Prostate gland (tissue), 2 donors: Measurements from ENCODE around the gene COQ2.

Source experiments
- POLR2A ChIP-seq: fragments of 450-650 bp; IDR thresholded peaks from one replicate; pipeline ENCODE4 v1.6.1; 2016; ENCODE audit warnings: antibody characterized with exemption, mild to moderate bottlenecking
- POLR2AphosphoS5 ChIP-seq: sonication (generic); formaldehyde crosslinking; IDR thresholded peaks from one replicate; pipeline ENCODE4 v1.6.1; 2017; ENCODE audit warnings: antibody characterized with exemption
- TF ChIP-seq, protein P1 (sequence below), 4 experiments: fragments of 200-600 bp in 2 of 4; fragments of 450-650 bp in 2 of 4; sonication (generic) in 2 of 4; IDR thresholded peaks; 1 replicate in 3 of 4; 2 replicates in 1 of 4; pipeline ENCODE4 v1.5.1; 2016 to 2019; ENCODE audit warnings: antibody characterized with exemption in 4 of 4, mild to moderate bottlenecking in 2 of 4, moderate library complexity in 2 of 4

DNA sequence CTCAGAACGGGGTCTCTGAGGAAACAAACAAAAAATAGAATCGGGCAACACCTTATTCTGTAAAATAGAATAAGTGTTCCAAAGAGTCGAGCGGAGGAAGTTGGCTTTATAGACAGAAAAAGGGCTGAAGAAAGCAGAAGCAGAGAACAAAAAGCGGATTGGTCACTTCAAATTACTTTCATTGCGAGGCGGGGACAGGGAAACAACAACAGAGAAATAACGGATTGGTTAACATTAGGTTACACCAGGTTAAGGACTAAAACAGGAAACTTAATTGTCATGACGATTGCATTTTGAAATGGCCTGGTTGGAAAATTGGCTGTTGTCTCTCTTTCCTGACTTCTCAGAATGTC lies 433 bp upstream of the COQ2 start:
- TF ChIP-seq, protein P1, sequence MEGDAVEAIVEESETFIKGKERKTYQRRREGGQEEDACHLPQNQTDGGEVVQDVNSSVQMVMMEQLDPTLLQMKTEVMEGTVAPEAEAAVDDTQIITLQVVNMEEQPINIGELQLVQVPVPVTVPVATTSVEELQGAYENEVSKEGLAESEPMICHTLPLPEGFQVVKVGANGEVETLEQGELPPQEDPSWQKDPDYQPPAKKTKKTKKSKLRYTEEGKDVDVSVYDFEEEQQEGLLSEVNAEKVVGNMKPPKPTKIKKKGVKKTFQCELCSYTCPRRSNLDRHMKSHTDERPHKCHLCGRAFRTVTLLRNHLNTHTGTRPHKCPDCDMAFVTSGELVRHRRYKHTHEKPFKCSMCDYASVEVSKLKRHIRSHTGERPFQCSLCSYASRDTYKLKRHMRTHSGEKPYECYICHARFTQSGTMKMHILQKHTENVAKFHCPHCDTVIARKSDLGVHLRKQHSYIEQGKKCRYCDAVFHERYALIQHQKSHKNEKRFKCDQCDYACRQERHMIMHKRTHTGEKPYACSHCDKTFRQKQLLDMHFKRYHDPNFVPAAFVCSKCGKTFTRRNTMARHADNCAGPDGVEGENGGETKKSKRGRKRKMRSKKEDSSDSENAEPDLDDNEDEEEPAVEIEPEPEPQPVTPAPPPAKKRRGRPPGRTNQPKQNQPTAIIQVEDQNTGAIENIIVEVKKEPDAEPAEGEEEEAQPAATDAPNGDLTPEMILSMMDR (IDR thresholded peaks at IDR 0.05), result no peak
- TF ChIP-seq POLR2A (no peak), POLR2AphosphoS5 (no peak)
